GM19455 (cell line): Measurements from ENCODE around the gene NPSR1.
"Not testable (repeated sequence)": the region's sequence is repeated elsewhere in the genome, so short reads cannot be mapped to it uniquely, and the experiment has no call there.

Source experiments
- ATAC-seq: cut with Tn5 transposase; IDR thresholded peaks from one replicate; pipeline ENCODE4 v1.9.1; 2021; ENCODE audit not compliant: unreplicated experiment

NPSR1 gene

DNA sequence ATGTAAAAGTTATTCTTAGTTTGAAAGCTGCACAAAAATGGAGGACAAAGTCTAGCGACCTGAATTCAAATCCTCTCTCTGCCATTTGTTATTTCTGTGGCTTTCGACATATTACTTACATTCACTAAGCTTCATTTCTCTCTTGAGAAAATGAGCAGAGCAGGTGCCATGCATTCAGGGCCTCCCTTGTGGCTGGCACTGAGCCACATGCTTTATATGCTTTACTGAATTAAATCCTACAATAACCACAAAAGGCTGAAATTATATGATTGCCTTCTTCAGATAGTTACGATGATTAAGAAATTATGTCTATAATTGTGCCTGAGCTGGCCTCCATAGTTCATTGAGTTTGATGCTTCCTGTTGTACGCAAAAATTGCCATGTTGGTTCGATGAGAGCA lies 98.7 kb downstream of the NPSR1 start:
- no peak for ATAC-seq

DNA sequence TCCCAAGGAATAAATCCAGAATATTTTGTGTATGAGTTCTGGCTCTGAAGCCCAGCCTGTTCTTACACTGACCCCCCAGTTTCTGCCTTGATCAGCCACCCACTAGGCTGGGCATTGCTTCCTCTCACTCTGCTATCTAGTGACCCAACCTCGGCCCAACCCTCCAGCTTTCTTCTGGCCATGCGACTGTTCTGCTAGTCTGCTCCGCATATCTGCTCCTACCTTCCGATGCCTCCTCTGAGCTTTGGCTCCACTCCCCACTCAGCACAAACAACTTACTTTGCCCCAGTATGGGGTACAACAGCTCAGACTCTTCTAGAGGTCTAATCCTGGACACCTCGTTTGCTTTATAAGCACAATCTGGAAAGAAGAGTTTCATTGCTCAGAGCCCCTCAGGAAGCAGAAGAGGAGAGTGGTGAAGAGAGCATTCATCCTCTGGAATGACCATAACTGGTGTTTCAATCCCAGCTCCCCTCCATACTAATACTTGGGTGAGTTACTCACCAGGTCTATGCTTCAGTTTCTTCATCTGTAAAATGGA lies 99.6 kb downstream of the NPSR1 start:
- no peak for ATAC-seq

DNA sequence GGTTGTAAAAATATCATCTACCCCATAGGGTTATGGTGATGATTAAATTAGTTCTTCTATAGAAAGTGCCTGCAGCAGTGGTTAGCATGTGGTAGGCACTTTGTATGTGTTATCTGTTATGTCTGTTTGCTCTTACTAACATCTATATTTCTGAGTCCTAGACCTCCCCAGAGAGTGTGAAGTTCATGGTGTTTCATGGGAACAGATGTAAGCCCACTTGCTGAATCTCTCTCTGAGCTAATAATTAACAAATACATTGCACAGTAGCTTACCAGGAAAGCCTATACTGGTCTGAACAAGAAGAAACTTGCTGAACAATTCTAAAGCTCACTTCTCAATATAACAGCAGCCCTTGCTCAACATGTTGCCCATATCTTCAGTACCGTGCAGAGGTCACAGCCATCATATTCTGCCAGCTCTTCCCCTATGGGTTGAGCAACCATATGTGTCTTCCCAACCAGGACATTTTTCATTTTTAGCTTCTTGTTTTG lies 100.1 kb downstream of the NPSR1 start:
- no peak for ATAC-seq

DNA sequence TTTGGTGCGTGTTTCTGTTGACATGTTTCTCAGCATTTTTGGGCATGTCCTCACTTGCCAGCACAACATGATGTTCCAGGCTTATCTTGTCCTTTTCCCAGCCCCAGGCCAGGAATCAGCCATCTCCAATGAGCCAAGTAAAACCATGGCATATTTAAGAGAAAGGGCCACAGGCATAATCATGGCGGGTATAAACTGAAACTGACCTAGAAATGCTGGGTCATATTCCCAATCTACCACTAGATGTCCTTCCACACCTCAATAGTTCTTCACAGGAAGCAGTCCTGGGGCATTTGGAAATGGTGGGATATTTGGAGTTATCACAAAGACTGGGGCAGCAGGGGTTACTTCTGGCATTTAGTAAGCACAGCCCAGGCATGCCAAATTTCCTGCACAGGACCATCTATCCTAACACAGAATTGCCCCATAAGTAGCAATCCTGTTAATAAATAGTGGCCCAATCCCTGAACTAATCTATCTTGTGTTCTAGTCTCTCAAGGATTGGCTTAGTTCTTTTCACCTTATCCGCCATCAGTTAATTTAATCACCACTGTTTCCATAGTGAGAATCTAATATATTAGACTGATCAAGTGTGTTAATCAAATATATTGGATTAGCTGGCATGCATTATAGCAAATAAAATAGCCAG lies 101.6 kb downstream of the NPSR1 start:
- no peak for ATAC-seq

DNA sequence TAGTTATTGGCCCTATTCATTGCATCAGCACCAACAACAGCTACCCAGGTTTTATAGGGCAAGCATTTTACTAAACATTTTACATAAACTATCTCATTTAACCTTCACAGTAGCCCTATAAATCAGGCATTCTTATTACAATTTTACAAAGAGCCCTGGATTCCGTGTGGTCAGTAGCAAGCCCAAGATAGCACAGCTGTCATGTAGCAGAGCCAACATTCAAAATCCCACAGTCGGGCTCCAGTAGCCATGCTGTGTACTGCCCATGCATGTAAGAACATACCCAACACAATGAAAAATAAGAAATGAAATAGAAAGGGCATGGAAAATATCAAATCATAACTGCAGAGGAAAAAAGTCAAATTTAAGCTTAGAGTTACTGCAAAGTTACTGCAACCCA lies 102.3 kb downstream of the NPSR1 start:
- ATAC-seq: no peak

DNA sequence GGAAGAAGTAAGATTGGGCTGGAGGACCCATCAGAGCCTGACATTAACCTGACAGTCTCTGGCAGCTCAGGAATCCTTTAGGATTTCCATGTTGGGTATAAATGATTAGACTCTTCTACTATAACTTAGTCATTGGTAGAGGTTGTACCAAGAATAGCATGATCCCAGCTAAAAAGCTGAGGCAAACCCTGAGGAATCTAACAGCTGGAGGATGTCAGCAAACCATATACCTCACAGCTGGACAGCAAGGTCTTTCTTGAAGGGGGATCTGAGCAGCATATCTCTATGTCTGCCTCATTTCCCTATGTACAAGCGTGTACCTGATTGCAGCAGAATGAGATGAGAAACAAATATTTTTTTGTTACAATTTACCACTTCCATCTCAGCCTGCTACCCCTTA lies 103.2 kb downstream of the NPSR1 start:
- ATAC-seq: no peak

DNA sequence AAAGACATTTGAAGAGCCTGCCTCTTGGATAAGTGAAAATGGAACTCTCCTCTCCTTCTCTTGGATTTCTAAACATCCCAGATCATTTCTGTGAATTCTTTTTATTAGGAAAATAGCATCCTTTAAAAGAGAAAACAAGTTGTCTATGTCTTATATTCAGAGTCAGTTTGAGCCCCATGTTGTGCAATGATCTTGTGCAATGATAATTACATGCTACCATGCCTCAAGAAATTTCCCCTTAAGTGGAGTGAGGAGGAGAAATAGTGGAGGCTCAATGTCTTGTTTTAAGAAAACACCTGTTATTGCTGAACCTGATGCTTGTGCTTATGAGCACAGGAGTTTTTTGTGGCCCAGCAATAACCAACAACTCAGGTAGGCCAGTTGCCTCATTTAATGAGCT lies 103.6 kb downstream of the NPSR1 start:
- ATAC-seq: no peak

DNA sequence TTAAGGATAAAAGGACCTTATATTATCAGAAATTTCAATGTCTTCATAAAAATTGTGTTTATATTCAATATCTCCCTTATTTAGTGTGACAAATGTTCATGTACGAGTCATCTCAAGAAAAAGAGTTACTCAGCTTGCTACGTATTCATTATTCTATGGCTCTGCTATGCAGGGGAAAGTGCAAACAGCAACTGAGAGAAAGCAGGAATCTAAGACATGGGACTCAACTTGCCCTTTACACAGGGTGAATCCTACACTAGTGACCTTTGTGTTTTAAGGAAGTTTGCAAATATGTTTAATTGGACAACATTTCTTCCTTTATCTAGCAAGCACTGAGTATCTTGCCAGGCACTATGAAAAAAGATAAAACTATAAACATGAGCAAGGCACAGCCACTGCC lies 104.7 kb downstream of the NPSR1 start:
- no peak for ATAC-seq

DNA sequence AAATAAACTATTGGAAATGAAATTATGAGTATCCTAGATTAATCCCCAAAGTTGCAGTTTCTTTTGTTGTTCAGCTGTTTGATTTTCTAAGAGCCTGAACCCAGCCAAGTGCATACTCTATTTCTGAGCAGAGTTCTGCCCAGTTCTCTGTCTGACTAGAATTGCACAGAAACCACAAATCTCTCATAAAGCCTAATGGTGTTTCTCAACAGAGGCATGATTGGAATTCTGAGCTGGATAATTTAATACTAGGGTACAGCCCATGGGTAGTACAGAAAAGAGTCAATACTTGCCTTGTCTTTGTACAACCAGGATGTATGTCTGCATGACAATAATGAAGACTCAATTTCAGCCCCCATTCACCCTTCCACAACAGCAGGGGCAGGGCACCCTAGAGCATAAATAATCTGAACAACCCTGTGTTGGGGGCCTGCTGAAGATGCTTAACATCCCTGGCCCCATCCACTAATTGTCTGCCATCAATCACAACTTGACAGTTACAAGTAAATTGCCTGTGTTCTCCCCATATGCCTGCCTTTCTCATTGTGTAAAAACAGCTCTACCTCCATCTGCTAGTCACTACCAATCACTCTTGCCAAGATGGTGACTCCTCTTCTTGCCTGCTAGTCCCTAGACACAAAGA lies 114.4 kb downstream of the NPSR1 start:
- no peak for ATAC-seq

DNA sequence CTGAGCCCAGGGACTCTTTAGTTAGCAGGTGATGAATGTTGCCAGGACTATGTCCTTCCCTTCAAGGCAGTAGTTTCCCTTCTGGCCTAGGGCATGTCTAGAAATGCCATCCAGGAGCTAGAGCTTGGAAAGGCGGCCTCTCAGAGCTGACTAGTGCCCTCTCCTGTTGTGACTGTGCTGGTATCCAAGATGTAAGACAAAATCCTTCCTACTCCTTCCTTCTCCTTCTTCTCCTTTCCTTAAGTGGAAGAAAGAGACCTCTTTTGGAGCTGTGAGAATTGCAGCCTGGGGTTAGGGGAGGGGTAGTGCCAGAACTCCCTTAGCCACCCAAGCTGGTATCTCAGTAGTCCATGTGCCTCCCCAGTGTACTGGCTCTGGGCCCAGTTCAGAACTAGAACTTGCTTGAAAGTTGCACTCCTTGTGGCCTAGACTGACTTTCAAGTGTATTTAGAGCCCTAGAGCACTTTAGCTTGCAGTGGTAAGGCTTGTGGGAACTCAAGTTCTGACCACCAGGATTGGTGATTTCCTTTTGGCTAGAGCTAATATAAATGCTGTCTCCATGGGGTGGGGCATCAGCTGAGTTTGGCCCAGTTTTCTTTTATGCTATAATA lies 118.8 kb downstream of the NPSR1 start:
- no peak for ATAC-seq

DNA sequence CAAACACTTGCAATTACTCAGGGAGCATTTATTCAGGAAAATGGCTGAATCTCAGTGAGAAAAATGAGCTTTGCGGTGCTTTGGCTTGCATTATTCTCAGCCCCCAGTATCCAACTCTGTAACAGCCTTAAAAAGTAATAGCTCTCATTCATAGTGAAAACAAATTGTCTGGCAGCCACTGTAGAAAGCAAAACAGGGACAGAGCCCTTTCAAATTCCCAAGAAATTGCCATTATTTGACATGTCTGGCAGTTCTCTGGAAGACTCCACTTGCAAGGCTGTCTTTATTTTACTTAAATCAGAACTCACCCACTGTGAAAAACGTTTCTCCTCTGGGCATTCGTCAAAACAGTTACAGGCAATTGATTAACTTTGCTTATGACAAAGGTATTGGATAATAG lies 122.5 kb downstream of the NPSR1 start:
- no peak for ATAC-seq

DNA sequence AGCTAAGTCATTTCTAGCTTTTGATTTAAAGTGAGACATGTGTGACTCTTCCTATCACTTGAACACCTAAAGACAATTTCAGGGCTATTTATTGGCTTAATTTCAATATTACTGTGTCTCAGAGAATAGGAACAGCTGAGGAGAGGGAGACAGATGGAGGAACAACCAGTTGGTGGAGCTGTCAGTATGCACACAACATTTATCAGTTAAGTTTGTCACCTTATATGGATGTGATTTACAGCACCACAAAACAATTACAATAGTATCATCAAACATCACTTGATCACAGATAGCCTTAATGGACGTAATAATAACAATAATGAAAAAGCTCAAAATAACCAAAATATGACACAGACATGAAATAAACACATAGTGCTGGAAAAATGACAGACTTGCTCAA lies 129.6 kb downstream of the NPSR1 start:
- ATAC-seq: no peak

DNA sequence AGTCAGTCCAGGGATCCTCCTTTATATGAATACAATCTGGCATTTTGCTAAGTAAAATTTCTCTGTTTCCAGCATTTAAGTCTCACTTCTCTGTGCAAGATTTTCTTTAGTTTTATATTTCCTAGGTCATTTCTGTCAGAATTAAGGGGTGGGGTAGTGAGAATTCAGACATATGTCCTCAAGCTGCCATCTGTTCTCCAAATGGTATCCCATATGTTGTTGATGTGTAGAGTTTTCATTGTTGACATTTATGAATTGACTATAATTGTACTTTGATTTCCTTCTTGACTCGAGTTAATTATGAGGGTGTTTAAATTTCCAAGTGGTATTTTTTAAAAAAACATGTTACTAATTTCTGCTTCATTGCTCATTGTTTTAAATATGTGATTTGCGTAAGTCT lies 148.8 kb downstream of the NPSR1 start:
- no peak for ATAC-seq

DNA sequence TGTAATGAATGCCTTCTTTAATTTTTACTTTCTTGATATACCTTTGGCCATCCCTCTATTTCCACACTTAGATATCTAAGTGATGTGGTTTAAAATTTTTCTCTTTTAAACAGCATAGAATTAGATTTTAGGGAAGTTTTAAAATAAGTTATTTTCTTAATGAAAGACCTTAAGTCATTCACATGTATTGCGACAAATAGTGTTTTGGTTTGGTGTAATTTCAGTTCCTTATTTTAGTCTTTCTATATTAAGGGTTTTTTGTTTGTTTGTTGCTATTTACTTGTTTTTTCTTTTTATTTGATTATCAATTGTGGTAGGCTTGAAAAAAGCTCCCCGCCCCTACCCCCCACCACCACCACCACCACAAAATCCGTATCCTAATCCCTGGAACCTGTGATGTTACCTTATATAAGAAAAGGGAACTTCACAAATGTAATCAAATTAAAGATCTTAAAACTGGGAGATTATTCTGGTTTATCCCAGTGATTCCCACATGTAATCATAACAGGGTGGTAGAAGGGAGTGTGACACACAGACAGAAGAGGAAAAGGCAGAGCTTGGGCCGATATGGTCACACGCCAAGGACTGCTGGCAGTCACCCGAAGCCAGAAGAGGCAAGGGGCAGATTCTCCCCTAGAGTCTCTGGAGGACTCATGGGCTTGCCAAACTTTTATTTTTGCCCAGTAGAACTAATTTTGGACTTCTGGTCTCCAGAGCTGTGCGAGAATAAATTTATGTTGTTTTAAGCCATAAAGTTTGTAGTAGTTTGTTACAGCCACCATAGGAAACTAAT lies 149.7 kb downstream of the NPSR1 start:
- no peak for ATAC-seq

DNA sequence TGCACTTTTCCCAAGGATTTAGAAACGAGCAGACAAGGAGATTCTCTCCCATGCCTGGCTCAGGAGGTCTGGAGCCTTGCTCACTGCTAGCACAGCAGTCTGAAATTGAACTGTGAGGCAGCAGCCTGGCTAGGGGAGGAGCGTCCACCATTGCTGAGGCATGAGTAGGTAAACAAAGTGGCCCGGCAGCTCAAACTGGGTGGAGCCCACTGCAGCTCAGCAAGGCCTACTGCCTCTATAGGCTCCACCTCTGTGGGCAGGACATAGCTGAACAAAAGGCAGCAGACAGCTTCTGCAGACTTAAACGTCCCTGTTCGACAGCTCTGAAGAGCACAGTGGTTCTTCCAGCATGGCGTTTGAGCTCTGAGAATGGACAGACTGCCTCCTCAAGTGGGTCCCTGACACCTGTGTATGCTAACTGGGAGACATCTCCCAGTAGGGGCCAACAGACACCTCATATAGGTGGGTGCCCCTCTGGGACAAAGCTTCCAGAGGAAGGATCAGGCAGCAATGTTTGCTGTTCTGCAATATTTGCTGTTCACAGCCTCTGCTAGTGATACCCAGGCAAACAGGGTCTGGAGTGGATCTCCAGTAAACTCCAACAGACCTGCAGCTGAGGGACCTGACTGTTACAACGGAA lies 156.3 kb downstream of the NPSR1 start:
- ATAC-seq: not testable (repeated sequence)

DNA sequence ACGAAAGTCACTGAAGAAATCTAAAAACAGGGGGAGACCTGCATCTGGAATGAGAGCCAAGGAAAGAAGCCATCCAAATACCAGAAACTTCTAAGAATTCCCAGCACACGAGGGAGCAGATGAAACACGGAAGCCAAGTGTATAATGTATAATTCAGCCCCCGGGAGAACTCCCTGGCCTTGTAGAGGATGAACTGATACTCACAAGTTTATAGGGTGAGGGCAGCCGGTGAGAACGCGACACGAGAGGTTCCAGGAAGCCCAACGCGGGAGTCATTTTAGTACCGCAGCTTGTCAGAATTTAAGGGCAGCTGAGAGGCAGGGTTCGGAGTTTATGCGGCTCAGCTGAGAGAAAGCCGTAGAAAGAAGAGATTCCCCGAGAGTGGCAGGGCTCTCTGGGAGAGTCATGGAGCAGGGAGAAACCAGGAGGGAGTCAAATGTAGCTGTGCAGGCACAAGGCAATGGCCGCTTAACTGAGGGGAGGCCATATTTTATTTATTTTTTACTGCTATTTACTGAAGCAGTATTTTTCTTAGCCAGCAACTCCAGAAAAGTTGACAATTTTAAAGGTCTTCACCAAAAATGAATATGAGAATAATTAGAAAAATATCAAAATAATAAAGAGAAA lies 164.0 kb downstream of the NPSR1 start:
- ATAC-seq: no peak

DNA sequence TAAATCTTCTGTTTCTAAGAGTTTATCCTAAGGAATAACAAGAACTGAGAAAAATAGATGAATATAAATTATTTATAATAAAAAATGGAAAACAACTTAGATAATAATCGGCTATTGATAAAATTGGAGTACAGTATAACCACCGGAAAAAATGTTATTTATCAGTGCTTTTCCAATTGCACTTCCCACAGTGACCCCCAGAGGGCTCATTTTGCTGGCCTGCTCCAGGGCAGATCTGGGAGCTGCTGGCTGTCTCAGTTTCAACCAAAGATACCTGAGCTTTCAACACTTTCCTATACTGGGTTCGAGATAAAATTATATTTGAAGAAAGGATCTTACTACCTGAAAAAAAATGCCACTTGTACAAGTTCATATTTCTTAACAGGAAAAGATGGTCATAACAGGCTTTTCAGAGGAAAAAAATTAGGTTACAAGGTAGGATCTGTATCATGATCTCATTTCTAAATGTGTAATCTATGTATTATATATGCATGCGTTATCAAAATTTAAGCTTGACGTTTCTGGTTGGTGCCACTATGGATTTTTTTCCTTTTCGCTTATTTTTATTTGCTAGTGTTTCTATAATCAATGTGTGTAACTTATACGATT lies 165.7 kb downstream of the NPSR1 start:
- peak; percentile 73 for ATAC-seq

DNA sequence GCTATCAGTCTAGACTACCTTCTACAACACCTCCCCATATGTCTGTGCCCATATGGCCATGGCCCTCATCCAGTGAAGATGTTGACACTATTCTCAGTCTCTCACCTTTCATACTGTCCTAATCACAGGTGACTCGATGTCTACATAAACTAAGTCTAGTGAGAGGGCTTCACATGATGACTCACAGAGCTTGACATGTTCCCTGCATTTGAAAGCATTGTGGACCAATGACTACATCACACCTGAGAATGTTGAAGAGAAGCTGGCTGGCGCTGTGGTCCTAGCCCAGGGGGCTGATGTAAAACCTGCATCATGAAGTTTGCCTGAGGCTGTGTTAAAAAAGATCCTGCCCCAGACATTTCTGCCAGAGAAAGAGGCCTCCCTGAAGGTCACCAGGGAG lies 167.2 kb downstream of the NPSR1 start:
- no peak for ATAC-seq

DNA sequence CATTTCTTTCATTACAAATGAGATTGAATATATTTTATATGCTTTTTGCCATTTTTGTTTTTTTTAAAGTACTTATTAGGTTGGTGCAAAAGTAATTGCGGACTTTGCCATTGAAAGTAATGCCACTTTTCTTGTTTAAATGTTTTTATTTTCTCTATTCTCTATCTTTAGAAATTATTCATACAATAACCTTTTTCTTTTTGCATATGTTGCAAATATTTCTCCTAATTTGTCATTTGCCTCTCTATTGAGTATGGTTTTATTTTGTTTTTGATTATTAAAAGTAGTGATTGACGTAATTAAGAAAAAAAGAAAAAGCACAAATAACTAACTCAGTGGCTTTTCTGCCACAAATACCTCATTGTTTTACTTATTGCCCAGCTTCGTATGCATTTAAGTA lies 172.4 kb downstream of the NPSR1 start:
- ATAC-seq: no peak

DNA sequence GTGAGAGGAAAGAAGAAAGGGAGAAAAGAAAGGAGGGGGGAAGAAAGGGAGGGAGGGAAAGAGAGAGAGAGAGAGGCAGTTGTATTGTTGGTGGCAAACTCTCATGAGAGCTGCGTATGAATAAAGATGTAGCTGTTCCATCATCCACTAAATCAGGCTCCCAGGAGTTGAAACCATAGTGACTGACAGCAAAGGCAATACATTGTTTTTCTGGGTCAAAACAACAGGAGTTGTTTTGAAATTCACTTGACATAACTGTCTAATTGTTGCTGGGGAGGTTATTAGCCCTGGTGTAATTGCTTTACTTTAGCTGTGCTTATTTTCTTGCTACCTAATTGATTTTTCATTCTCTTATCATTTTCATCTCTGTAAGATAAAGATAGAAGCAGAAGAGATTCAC lies 173.4 kb downstream of the NPSR1 start:
- ATAC-seq: no peak
